ENCODE data around the gene GATB.

The GATB gene

DNA sequence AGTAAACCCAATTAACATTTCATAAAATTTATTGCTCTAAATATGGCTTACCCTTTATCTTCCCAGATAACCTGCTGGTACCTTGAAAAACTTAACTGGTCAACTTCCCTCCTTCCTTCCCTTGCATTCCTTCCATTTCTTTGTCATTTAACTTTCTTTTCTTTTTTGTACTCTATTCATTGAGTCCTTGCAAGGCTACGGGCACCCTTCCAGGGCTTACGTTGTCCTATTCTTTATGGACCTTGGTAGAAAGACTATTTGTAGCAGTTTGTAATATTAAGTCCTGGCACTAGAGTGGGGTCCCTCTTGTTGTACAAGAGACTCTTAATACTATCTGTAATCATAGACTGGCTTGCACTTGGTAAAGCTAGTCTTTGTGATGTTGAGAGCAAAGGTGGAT, 8.0 kb upstream of the GATB start:
- H3K4me3 ChIP-seq (ENCODE audit: low read depth, low read length): no peak overlapping the region
- TF ChIP-seq POLR2A (IDR thresholded peaks at IDR 0.05; ENCODE audit: extremely low read depth, insufficient read length) (no peak), MYC (IDR thresholded peaks at IDR 0.05; ENCODE audit: low read depth, low read length) (no peak)
- TF ChIP-seq, protein P1, sequence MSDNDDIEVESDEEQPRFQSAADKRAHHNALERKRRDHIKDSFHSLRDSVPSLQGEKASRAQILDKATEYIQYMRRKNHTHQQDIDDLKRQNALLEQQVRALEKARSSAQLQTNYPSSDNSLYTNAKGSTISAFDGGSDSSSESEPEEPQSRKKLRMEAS (IDR thresholded peaks at IDR 0.05; ENCODE audit: low read depth, low read length): no peak
- TF ChIP-seq, protein P2, sequence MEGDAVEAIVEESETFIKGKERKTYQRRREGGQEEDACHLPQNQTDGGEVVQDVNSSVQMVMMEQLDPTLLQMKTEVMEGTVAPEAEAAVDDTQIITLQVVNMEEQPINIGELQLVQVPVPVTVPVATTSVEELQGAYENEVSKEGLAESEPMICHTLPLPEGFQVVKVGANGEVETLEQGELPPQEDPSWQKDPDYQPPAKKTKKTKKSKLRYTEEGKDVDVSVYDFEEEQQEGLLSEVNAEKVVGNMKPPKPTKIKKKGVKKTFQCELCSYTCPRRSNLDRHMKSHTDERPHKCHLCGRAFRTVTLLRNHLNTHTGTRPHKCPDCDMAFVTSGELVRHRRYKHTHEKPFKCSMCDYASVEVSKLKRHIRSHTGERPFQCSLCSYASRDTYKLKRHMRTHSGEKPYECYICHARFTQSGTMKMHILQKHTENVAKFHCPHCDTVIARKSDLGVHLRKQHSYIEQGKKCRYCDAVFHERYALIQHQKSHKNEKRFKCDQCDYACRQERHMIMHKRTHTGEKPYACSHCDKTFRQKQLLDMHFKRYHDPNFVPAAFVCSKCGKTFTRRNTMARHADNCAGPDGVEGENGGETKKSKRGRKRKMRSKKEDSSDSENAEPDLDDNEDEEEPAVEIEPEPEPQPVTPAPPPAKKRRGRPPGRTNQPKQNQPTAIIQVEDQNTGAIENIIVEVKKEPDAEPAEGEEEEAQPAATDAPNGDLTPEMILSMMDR (IDR thresholded peaks at IDR 0.05; ENCODE audit: low read depth, low read length): no peak
- DNase-seq (ENCODE audit: low read depth): no peak

DNA sequence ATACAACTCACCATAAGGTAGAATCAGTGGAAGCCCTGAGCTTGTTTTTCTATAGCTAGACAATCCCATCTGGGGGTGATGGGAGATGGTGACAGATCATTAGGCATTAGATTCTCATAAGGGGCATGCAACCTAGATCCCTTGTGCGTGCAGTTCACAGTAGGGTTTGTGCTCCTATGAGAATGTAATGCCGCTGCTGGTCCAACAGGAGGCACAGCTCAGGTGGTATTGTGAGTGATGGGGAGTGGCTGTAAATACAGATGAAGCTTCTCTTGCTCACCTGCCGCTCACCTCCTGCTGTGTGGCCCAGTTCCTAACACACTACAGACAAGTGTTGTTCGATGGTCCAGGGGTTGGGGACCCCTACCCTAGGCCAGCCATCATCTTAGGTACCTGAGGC, 5.9 kb upstream of the GATB start:
- TF ChIP-seq MYC (IDR thresholded peaks at IDR 0.05; ENCODE audit: low read depth, low read length): no peak
- TF ChIP-seq, protein P1 (IDR thresholded peaks at IDR 0.05; ENCODE audit: low read depth, low read length): no peak
- TF ChIP-seq POLR2A (IDR thresholded peaks at IDR 0.05; ENCODE audit: extremely low read depth, insufficient read length): no peak
- TF ChIP-seq, protein P2 (IDR thresholded peaks at IDR 0.05; ENCODE audit: low read depth, low read length): no peak
- H3K4me3 ChIP-seq (ENCODE audit: low read depth, low read length): no peak overlapping the region
- no peak for DNase-seq (ENCODE audit: low read depth)

DNA sequence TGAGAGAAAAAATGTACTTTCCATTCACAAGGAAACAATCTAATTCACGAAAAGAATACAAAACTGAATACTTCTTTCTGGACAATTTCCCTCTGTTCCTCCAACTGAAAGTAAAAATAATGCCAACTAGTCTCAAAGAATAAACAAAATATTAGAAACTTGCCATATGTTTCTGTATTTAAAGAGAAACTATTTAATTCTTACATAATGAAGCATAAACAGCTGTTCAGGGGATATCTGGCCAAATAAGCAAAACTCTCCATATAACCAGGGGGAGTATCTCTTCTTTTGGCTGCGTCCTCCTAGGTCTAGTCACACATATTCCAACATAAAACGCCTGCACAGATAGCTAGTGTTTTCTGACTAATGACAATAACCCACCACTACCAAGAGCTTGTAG, 805 bp downstream of the GATB start:
- TF ChIP-seq, protein P2 (IDR thresholded peaks at IDR 0.05; ENCODE audit: low read depth, low read length): no peak
- TF ChIP-seq MYC (IDR thresholded peaks at IDR 0.05; ENCODE audit: low read depth, low read length) (no peak), POLR2A (IDR thresholded peaks at IDR 0.05; ENCODE audit: extremely low read depth, insufficient read length) (no peak)
- TF ChIP-seq, protein P1 (IDR thresholded peaks at IDR 0.05; ENCODE audit: low read depth, low read length): no peak
- H3K4me3 ChIP-seq (ENCODE audit: low read depth, low read length): peak overlapping the region; percentile 95
- no peak for DNase-seq (ENCODE audit: low read depth)

DNA sequence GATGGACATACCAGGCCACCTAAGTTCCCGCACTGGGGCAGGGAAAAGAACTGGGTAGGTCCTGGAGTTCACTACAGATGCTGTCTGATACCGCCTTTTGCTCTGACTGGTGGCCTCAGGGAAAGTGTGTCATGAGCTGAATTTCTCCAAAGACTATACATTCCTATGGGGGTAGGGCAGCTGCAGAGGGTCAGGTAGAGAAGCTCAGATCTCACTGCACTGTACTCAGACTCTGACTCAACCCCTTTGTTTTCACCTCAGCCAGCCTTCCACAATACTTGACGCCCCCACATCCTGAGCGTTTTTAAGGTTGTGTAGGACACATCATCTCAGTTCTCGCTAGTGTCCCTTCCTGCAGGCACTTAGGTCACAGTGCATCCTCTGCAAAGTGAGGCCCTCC, 7.8 kb downstream of the GATB start:
- no peak overlapping the region for H3K4me3 ChIP-seq (ENCODE audit: low read depth, low read length)
- TF ChIP-seq, protein P2 (IDR thresholded peaks at IDR 0.05; ENCODE audit: low read depth, low read length): no peak
- TF ChIP-seq MYC (IDR thresholded peaks at IDR 0.05; ENCODE audit: low read depth, low read length): no peak
- no peak for TF ChIP-seq POLR2A (IDR thresholded peaks at IDR 0.05; ENCODE audit: extremely low read depth, insufficient read length)
- TF ChIP-seq, protein P1 (IDR thresholded peaks at IDR 0.05; ENCODE audit: low read depth, low read length): no peak
- no peak for DNase-seq (ENCODE audit: low read depth)

DNA sequence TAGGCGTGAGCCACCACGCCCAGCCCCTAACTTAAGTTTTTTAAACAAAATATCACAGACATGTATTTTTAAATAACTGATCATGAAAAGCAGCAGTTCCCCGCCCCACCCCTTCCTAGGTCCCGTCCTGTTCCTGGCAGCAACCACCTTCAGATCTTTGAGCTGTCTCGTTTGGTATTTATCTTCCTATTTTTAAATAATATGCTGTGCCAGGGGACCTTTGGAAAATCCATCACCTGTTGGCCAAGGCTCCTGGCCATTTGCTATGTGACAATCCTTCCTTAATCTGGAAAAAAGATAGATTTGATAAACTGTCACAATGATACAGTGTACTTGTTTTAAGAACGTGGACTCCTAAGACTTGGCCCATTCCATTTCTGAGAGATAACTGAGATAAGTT, 10.7 kb downstream of the GATB start:
- no peak for DNase-seq (ENCODE audit: low read depth)
- TF ChIP-seq, protein P2 (IDR thresholded peaks at IDR 0.05; ENCODE audit: low read depth, low read length): no peak
- TF ChIP-seq, protein P1 (IDR thresholded peaks at IDR 0.05; ENCODE audit: low read depth, low read length): no peak
- TF ChIP-seq POLR2A (IDR thresholded peaks at IDR 0.05; ENCODE audit: extremely low read depth, insufficient read length) (no peak), MYC (IDR thresholded peaks at IDR 0.05; ENCODE audit: low read depth, low read length) (no peak)
- no peak overlapping the region for H3K4me3 ChIP-seq (ENCODE audit: low read depth, low read length)

All from NB4 (cell line).